ENCODE results near the gene IDH3G. TPM values are rescaled to one million over a fixed set of nuclear protein-coding genes. Genes with fewer than 3 reads are reported as not detected.

The IDH3G gene
- total and polyA plus RNA-seq, 8 donors, result 15.8 to 48.4 (median 25.1) TPM

DNA sequence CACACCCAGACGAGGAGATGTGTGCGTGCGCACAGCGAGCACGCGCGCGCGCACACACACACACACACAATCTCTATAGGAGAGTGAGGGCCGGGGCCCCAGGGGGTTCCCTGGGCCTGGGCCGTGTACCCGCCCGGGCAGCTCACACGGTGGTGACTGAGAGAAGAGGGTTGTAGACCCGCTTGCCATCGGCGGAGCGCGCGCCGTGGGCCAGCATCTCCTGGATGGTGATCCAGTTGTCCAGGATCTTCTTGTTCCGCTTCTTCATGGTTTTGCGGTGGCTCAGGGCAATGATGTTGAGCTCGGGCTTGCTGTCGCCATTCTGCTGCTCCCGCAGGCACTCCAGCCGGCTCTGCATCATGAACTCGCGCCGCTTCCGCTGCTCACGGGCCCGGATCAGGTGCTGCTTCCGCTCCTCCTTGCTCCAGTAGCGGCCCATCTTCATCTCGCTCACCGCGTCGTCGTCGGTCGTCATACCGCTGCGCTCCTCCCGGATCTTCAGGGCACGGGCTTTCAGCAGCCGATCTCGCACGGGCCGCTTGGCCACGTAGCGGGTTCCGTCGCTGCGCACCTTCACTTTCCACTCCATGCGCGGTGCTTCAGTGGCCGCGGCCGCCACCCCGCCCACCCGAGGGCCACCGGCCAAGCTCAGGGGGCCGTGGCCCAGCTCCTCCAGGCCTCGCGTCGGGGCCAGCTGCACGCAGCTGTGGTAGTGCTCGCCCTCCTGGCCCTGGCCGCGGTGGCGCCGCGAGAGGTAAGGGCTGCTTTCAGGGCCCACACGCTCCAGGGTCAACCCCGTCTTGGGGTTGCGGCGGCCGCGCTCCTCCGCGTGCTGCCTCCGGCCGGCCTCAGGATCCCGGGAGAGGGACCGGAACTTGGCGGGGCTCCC is 9.3 kb upstream of the IDH3G start:
- no peaks in the 10 kb centered on the region for H3K9me3 ChIP-seq
- no peaks in the 10 kb centered on the region for H3K36me3 ChIP-seq
- H3K4me1 ChIP-seq, result no peaks in the 10 kb centered on the region
- intact Hi-C loops (cut with DNase I), result no loop called here
- H3K4me3 ChIP-seq, result no peak overlapping the region
- FAIRE-seq (no peak), ATAC-seq (no peak), DNase-seq (peak in 1 of 6 donors; percentile 47)
- TF ChIP-seq, protein P1, sequence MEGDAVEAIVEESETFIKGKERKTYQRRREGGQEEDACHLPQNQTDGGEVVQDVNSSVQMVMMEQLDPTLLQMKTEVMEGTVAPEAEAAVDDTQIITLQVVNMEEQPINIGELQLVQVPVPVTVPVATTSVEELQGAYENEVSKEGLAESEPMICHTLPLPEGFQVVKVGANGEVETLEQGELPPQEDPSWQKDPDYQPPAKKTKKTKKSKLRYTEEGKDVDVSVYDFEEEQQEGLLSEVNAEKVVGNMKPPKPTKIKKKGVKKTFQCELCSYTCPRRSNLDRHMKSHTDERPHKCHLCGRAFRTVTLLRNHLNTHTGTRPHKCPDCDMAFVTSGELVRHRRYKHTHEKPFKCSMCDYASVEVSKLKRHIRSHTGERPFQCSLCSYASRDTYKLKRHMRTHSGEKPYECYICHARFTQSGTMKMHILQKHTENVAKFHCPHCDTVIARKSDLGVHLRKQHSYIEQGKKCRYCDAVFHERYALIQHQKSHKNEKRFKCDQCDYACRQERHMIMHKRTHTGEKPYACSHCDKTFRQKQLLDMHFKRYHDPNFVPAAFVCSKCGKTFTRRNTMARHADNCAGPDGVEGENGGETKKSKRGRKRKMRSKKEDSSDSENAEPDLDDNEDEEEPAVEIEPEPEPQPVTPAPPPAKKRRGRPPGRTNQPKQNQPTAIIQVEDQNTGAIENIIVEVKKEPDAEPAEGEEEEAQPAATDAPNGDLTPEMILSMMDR (IDR thresholded peaks at IDR 0.05), result no peak
- H3K27ac ChIP-seq, result no peak overlapping the region
- WGBS, 2 donors, result 94 to 95% methylated on average over 86 to 87 of the region's 87 CpGs
- H3K27me3 ChIP-seq, result no peaks in the 10 kb centered on the region

DNA sequence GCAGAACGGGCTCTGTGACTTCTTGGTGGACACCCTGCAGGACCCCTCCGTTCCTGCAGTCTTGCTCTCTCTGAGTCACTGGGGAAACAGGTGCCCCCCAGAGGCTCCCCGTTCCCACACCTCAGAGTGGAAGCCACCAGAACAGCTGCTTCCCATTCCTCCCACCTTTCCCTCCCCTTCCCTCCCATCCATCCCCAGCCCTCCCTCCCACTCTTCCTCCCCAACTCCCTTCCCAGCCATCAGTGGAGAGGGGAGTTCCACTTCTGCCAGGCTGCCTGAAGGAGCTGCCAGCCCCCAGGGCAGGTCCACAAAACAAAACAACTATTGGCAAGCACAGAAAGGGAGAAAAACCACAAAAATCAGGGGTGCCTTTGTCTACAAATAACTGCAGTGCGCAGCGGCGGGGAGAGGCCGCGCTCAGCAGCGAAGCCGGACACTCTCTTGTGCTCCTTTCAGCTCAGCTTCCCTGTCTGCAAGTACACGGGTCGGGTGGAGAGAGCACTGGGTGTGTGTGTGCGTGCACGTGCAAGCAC is 8.4 kb upstream of the IDH3G start:
- no peak for FAIRE-seq

DNA sequence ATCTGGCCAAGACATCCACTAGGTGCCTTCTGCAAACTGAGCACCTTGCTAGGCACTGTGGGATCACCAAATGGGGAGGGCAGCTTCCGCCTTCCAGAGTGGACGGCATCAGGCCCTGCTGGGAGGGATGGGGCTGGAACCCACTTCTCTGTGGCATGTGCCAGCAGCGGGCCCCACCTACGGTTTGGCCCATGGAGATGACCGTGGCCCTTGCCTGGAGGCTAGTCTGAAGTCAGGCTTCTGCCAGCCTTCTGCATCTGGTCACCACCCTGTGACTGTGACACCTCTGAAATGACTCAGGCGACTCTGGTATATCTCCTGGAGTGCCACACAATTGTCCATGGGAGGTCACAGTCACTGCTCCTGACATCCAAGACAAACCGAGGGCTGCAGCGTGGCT is 7.5 kb upstream of the IDH3G start:
- FAIRE-seq, result no peak
- WGBS, 2 donors, result 77 to 78% methylated on average over 8 of the region's 8 CpGs
- no peak for DNase-seq
- intact Hi-C loops (cut with DNase I), result no loop called here
- no peaks in the 10 kb centered on the region for H3K36me3 ChIP-seq
- no peaks in the 10 kb centered on the region for H3K4me1 ChIP-seq
- TF ChIP-seq, protein P1 (IDR thresholded peaks at IDR 0.05), result no peak
- ATAC-seq, result no peak
- no peaks in the 10 kb centered on the region for H3K9me3 ChIP-seq
- H3K27me3 ChIP-seq, result no peaks in the 10 kb centered on the region
- no peak overlapping the region for H3K27ac ChIP-seq
- no peak overlapping the region for H3K4me3 ChIP-seq

More for the DNA sequence above, 8.4 kb upstream of the IDH3G start:
- DNase-seq, result peak in 1 of 6 donors; percentile 23
- Histone ChIP-seq H3K36me3 (no peaks in the 10 kb centered on the region), H3K27ac (no peak overlapping the region), H3K4me1 (no peaks in the 10 kb centered on the region), H3K9me3 (no peaks in the 10 kb centered on the region), H3K27me3 (no peaks in the 10 kb centered on the region), H3K4me3 (no peak overlapping the region)
- ATAC-seq, result no peak
- intact Hi-C loops (cut with DNase I), result no loop called here
- WGBS, 2 donors, result 75 to 85% methylated on average over 14 of the region's 14 CpGs
- TF ChIP-seq, protein P1 (IDR thresholded peaks at IDR 0.05), result no peak

DNA sequence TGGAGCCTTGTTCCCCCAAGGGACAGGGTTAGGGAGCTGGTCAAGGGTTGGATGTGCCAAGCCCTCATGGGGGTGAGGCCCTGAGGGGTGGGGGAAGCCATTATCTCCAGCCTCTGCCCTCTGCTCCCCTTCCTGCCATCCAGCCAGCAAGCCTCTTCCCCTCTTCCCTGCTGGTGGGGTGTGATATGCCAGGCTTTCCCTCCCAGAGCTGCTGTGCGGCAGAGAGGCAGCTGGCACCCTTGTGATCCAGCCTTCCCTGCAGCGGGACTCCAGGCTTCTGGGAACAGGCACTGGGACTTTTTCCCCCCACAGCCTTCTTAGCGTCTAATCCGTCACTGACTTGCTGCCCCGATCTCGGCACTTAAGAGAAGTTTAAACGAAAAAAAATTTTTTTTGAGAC is 6.6 kb upstream of the IDH3G start:
- no peak overlapping the region for H3K27ac ChIP-seq
- 83% methylated on average over 7 of the region's 7 CpGs for WGBS, 2 donors
- no peak for DNase-seq
- intact Hi-C loops (cut with DNase I), result no loop called here
- no peak overlapping the region for H3K4me3 ChIP-seq
- no peaks in the 10 kb centered on the region for H3K4me1 ChIP-seq
- H3K27me3 ChIP-seq, result no peaks in the 10 kb centered on the region
- ATAC-seq, result peak in 1 of 4 donors; percentile 5
- H3K36me3 ChIP-seq, result no peaks in the 10 kb centered on the region
- FAIRE-seq, result no peak
- H3K9me3 ChIP-seq, result no peaks in the 10 kb centered on the region
- TF ChIP-seq, protein P1 (IDR thresholded peaks at IDR 0.05), result no peak

Data from pancreas (tissue), 10 donors.